HUDEP-2 (cell line): ENCODE data around the gene CHCHD5.
A peak's percentile ranks its signal among the peaks of the same experiment; 100 is the strongest.
"Not testable (repeated sequence)": the region's sequence is repeated elsewhere in the genome, so short reads cannot be mapped to it uniquely, and the experiment has no call there.

ENCODE experiments used
- DNase-seq, 76 experiments: peaks; one replicate each; lab custom pipeline; 2025; ENCODE audit not compliant: unreplicated experiment in 76 of 76; lab: John Stamatoyannopoulos, UW

CHCHD5 gene

GRCh38 chr2:112585873-112586464 lies 1.6 kb downstream of the CHCHD5 start:
- no peak for DNase-seq

GRCh38 chr2:112588611-112589045 lies 4.2 kb downstream of the CHCHD5 start:
- no peak for DNase-seq

DNA sequence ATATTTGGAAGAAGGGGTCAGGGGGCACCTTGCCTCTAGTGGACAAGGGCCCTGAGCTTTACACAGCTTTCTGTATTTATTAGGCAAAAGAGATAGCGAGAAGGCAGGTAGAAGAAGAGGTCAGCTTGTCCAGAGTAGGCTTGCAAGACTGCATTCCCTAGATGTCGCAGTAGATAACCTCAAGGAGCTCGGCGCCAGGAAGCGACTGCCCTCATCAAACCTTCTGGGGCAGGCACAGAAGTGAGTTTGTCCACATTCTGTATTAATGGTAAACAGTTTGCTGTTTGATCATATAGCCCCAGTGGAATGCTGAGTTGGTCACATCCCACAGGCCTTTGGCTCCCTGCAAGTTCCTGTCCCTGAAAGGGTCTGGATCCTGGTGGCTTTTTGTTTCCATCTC lies 7.0 kb downstream of the CHCHD5 start:
- no peak for DNase-seq

DNA sequence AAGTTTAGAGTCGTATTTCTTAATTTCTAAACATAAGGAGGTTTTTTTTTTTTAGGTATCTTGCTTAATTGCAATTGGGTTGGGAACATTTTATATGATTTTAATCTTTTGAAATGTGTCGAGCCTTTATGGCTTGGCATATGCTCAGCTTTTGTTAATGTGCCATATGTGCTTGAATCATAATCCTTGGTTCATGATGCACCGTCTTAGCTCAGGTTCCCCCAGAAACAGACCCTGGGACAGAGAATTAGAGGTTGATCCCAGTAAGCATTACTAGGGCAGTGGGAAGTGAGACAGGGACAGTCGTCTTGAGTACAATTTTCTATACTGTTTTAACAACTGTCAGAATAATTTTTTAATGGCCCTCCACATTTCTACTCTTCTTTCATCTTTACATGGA lies 9.3 kb downstream of the CHCHD5 start:
- DNase-seq = no peak

DNA sequence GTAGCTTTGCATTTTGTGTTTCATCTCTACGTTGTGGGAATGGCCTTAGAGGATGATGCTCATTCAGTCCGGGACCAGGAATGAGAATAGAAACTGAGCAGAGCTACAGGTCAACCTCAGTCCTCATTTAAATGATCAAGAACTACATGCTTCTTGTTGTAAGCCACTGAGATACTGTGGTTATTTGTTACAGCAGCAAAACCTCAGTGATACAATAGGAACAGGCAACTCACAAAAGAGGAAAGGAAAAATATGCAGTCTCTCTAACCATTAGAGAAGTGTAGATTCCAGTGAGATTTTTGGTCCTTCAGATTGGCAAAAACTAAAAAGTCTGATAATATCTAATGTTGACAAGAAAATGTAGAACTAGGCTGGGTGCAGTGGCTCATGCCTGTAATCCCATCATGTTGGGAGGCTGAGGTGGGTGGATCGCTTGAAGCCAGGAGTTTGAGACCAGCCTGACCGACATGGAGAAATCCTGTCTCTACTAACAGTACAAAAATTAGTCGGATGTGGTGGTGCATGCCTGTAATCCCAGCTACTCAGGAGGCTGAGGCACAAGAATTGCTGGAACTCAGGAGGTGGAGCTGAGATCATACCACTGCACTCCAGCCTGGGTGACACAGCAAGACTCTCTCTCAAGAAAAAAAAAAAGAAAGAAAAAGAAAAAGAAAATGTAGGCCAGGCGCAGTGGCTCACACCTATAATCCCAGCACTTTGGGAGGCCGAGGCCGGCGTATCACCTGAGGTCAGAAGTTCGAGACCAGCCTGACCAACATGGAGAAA lies 13.3 kb downstream of the CHCHD5 start:
- DNase-seq = no peak

GRCh38 chr2:112600634-112601033 lies 16.2 kb downstream of the CHCHD5 start:
- no peak for DNase-seq

DNA sequence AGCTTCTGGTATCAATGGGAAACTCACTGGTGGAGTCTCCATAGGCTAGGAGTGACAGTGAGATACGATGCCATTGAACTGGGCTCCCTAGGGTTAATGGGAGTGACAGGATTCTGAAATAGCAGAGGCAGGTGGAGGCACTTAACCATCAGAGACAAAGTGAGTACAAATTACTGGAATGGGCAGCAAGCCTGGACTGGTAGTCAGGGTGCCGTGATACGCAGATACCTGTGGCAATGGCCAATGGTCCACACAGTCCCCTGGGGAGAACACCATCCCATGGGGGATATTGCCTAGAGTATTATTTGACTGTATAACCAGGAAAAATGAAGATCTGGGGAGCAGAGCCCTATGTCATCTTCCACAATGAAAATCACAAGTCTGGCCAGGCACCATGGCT lies 17.3 kb downstream of the CHCHD5 start:
- DNase-seq = no peak

- DNase-seq = no peak
Measured at GRCh38 chr2:112602917-112603316, 18.5 kb downstream of the CHCHD5 start.

- DNase-seq = no peak
Measured at GRCh38 chr2:112603731-112604130, 19.3 kb downstream of the CHCHD5 start.

GRCh38 chr2:112604952-112605351 lies 20.5 kb downstream of the CHCHD5 start:
- DNase-seq = no peak

DNA sequence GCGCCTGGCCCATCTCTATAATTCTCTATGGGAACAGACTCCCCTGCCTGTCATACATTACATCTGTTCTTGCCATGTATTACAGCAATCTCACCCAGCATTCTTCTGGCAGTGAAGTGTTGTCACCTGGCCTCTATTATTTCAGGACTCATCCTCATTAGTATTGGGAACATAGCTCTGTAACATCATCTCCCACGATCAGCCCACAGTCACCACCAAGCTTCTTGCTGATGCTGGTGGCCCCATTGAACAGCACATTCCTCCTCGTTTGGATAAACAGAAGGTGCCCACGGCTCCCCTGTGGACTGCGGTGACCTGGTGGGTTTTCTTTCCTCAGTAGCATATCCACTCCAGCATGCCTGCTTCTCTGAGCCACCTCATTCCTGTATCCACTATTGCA lies 21.5 kb downstream of the CHCHD5 start:
- DNase-seq = no peak

- DNase-seq = no peak
Measured at GRCh38 chr2:112606547-112606946, 22.1 kb downstream of the CHCHD5 start.

DNA sequence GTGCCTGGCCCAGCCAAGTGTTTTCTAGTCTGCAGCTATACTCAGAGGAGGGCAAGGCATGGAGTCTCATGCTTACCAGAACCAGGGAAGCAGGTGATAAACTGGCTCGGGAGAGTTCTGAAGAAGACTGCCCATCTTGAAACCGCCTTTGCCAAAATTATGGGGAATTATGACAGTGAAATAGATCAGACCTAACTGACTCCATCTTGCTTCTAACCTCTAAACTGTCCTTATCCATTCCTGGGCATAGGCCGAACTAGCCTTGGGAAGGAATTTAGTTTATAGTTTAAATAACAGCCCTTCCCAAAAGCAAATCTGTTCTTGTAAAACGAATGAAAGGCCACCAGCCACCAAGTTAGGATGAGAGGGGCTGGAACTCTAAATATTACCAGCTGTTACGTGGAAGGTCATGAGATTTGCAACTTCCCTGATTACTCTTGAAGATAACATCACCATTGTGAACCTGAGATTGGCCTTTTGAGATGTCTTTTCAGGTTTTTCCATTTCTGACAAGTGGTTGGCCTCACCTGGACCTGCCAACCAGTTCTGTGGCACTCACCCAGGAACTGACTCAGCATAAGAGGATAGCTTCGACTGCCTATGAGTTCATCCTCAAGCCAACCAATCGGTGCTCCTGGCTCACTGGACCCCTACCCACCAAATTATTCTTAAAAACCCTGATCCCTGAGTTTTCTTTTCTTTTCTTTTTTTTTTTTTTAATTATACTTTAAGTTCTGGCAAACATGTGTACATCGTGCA lies 23.4 kb downstream of the CHCHD5 start:
- no peak for DNase-seq

DNA sequence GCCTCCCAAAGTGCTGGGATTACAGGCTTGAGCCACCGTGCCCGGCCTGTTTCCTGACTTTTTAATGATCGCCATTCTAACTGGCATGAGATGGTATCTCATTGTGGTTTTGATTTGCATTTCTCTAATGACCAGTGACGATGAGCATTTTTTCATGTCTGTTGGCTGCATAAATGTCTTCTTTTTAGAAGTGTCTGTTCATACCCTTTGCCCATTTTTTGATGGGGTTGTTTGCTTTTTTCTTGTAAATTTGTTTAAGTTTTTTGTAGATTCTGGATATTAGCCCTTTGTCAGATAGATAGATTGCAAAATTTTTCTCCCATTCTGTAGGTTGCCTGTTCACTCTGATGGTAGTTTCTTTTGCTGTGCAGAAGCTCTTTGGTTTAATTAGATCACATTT lies 24.9 kb downstream of the CHCHD5 start:
- DNase-seq = not testable (repeated sequence)

DNA sequence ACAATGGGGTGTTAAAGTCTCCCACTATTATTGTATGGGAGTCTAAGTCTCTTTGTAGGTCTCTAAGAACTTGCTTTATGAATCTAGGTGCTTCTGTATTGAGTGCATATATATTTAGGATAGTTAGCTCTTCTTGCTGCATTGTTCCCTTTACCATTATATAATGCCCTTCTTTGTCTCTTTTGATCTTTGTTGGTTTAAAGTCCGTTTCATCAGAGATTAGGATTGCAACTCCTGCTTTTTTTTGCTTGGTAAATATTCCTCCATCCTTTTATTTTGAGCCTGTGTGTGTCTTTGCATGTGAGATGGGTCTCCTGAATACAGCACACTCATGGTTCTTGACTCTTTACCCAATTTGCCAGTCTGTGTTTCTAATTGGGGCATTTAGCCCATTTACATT lies 27.9 kb downstream of the CHCHD5 start:
- DNase-seq = not testable (repeated sequence)

GRCh38 chr2:112614201-112614840 lies 29.9 kb downstream of the CHCHD5 start:
- no peak for DNase-seq

DNA sequence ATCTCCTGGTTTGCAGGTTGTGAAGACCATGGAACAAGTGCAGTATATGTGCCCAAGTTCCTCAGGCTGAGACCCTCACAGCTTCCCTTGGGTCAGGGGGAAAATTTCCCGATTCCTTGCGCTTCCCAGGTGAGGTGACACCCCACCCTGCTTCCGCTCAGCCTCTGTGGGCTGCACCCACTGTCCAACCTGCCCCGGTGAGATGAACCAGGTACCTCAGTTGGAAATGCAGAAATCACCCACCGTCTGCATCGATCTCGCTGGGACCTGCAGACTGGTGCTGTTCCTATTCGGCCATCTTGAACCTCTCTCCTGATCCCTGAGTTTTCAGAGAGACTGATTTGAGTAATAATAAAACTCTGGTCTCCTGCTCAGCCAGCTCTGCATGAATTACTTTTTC lies 30.6 kb downstream of the CHCHD5 start:
- no peak for DNase-seq

GRCh38 chr2:112615798-112616197 lies 31.4 kb downstream of the CHCHD5 start:
- DNase-seq = not testable (repeated sequence)

- DNase-seq = no peak
Measured at GRCh38 chr2:112618383-112618782, 34.0 kb downstream of the CHCHD5 start.

GRCh38 chr2:112621790-112622527 lies 37.5 kb downstream of the CHCHD5 start:
- DNase-seq = no peak

- DNase-seq = peak in 21 of 76 experiments; percentile 5 to 56 (median 25)
Measured at GRCh38 chr2:112622528-112622849, 38.1 kb downstream of the CHCHD5 start.
